K562 (cell line): ENCODE results near the gene GNA15. TPM values are rescaled to one million over a fixed set of nuclear protein-coding genes. Genes with fewer than 3 reads are reported as not detected.

Experiments used
- ARNT ChIP-seq, 2 experiments: fragments of 450-650 bp; IDR thresholded peaks; 2 replicates each; pipeline ENCODE4 v1.6.1; 2016; ENCODE audit warnings: mild to moderate bottlenecking in 1 of 2
- CBFB ChIP-seq: sonication (generic); formaldehyde crosslinking; IDR thresholded peaks from 2 replicates; pipeline ENCODE4 v1.4.0; 2020; ENCODE audit warnings: mild to moderate bottlenecking, missing genetic modification reagents
- CBX2 ChIP-seq: fragments of 200-600 bp; sonication (generic); IDR thresholded peaks from one replicate; pipeline ENCODE4 v1.6.1; 2012; ENCODE audit warnings: mild to moderate bottlenecking, low read length, inconsistent platforms; ENCODE audit not compliant: insufficient read depth, poor library complexity, severe bottlenecking
- FOXA1 ChIP-seq: fragments of 450-650 bp; IDR thresholded peaks from 2 replicates; pipeline ENCODE4 v1.6.1; 2016; ENCODE audit warnings: mild to moderate bottlenecking, borderline replicate concordance
- KLF16 ChIP-seq: IDR thresholded peaks from 2 replicates; pipeline ENCODE4 v1.6.1; 2016; ENCODE audit warnings: antibody characterized with exemption
- NFE2L1 ChIP-seq: fragments of 450-650 bp; IDR thresholded peaks from 2 replicates; pipeline ENCODE4 v1.6.1; 2016; ENCODE audit warnings: missing genetic modification characterization, low read depth, mild to moderate bottlenecking, missing compliant biosample characterization, moderate library complexity, borderline replicate concordance
- PURB ChIP-seq: sonication (generic); formaldehyde crosslinking; IDR thresholded peaks from 2 replicates; pipeline ENCODE4 v1.9.0; 2021; ENCODE audit warnings: low read depth, mild to moderate bottlenecking, missing genetic modification reagents
- RAD21 ChIP-seq, 2 experiments: fragments of 250-450 bp in 1 of 2; fragments of 450-650 bp in 1 of 2; sonication (Bioruptor Pico) in 1 of 2; formaldehyde crosslinking in 1 of 2; IDR thresholded peaks in 1 of 2; conservative IDR thresholded peaks in 1 of 2; 2 replicates each; pipeline versions ENCODE4 v1.4.0 to v1.8.0; 2020 to 2022; ENCODE audit warnings: mild to moderate bottlenecking in 2 of 2, moderate library complexity in 1 of 2
- SRSF1 ChIP-seq: fragments of 200-400 bp; formaldehyde crosslinking; IDR thresholded peaks from 2 replicates; pipeline ENCODE4 v1.6.1; 2017; ENCODE audit warnings: mild to moderate bottlenecking, low read depth, low read length, moderate library complexity
- ZC3H8 ChIP-seq: fragments of 450-650 bp; IDR thresholded peaks from 2 replicates; pipeline ENCODE4 v1.6.1; 2017
- ZNF212 ChIP-seq: fragments of 450-650 bp; formaldehyde crosslinking; IDR thresholded peaks from 2 replicates; pipeline ENCODE4 v1.4.0; 2020; ENCODE audit warnings: mild to moderate bottlenecking
- ZNF3 ChIP-seq: fragments of 250-450 bp; sonication (Bioruptor Pico); IDR thresholded peaks from 2 replicates; pipeline ENCODE4 v1.5.0; 2021; ENCODE audit warnings: mild to moderate bottlenecking, moderate library complexity
- ZNF311 ChIP-seq: fragments of 250-450 bp; sonication (Bioruptor Pico); IDR thresholded peaks from 2 replicates; pipeline ENCODE4 v1.4.0; 2020; ENCODE audit warnings: mild to moderate bottlenecking, moderate library complexity
- ZNF778 ChIP-seq: fragments of 450-650 bp; formaldehyde crosslinking; IDR thresholded peaks from 2 replicates; pipeline ENCODE4 v1.4.0; 2020; ENCODE audit warnings: mild to moderate bottlenecking, moderate library complexity
- polyA plus RNA-seq, 8 experiments: library from polyadenylated mRNA; depleted of rRNA in 4 of 8; stranded (reverse) in 5 of 8; unstranded in 3 of 8; fragments of >200 nt; fragmentation: Nextera tagmentation in 2 of 8; fragmentation: Illumina TruSeq in 1 of 8; extraction: Ambion mirVana in 2 of 8; extraction: Trizol in 1 of 8; gene quantifications; 2 replicates each; pipeline versions ENCODE4 v1.2.1 to v1.2.3, GENCODE V29; 2011 to 2014; ENCODE audit warnings: inconsistent platforms in 1 of 8, missing spikeins in 1 of 8
- total RNA-seq, 7 experiments: library from RNA; depleted of rRNA in 6 of 7; stranded (reverse); fragments of >200 nt in 6 of 7; fragmentation: Illumina TruSeq in 2 of 7; extraction: Trizol in 2 of 7; gene quantifications; 2 replicates each; pipeline versions ENCODE4 v1.2.1 to v1.2.3, GENCODE V29; 2011 to 2021; ENCODE audit warnings: low replicate concordance in 1 of 7
- TF ChIP-seq, protein P1 (sequence below), 2 experiments: fragments of 450-650 bp; conservative IDR thresholded peaks; 2 replicates each; pipeline ENCODE4 v1.6.1; 2017; ENCODE audit warnings: mild to moderate bottlenecking in 2 of 2, moderate library complexity in 2 of 2
- TF ChIP-seq, protein P2 (sequence below): sonication (generic); formaldehyde crosslinking; IDR thresholded peaks from 2 replicates; pipeline ENCODE4 v1.5.0; 2020; ENCODE audit warnings: missing genetic modification reagents
- TF ChIP-seq, protein P3 (sequence below): sonication (generic); formaldehyde crosslinking; IDR thresholded peaks from 2 replicates; pipeline ENCODE4 v1.8.1; 2023; ENCODE audit warnings: mild to moderate bottlenecking, missing genetic modification reagents
- TF ChIP-seq, protein P4 (sequence below): fragments of 450-650 bp; IDR thresholded peaks from 2 replicates; pipeline ENCODE4 v1.6.1; 2016; ENCODE audit warnings: low read depth, mild to moderate bottlenecking, moderate library complexity
- TF ChIP-seq, protein P5 (sequence below), 2 experiments: IDR thresholded peaks; 2 replicates each; pipeline ENCODE4 v1.6.1; 2012; ENCODE audit warnings: improper control_type of control experiment in 2 of 2, low read depth in 2 of 2, low read length in 2 of 2, borderline replicate concordance in 1 of 2
- TF ChIP-seq, protein P6 (sequence below): fragments of 250-450 bp; sonication (Bioruptor Pico); IDR thresholded peaks from 2 replicates; pipeline ENCODE4 v1.5.0; 2021; ENCODE audit warnings: mild to moderate bottlenecking, borderline replicate concordance

GNA15 gene
- total and polyA plus RNA-seq, 9 of the 15 experiments (the other 6 are each of a cell fraction or from before 2014, with no cell fraction given), result 0.03 to 0.24 (median 0.11) TPM; not detected in 1

DNA sequence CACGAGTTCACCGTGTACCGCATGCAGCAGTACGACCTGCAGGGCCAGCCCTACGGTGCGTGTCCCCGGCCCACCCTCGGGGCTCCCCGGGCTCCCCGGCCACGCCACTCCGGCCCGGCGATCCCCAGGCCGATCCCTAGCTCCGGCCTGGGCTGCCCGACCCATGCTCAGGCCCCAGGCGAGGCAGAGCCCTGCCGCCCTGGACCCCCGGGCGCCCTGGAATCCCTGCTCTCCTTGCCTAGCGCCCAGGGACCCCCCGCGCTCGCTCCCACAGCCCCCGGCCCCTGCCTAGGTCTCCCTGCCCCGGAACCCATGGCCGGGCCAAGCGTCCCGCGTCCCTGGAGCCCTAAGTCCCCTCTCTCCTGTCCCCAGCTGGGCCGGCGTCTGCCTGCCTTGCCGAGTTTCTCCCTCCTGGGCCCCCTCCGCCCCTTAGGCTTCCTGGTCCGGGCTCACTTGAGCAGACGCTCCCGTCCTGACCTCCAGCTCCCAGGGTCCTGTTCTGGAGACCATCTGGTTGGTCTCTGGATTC, 50.4 kb downstream of the GNA15 start (continued):
- TF ChIP-seq CBFB (CRISPR knock-in tag), result no peak
- TF ChIP-seq, protein P1, sequence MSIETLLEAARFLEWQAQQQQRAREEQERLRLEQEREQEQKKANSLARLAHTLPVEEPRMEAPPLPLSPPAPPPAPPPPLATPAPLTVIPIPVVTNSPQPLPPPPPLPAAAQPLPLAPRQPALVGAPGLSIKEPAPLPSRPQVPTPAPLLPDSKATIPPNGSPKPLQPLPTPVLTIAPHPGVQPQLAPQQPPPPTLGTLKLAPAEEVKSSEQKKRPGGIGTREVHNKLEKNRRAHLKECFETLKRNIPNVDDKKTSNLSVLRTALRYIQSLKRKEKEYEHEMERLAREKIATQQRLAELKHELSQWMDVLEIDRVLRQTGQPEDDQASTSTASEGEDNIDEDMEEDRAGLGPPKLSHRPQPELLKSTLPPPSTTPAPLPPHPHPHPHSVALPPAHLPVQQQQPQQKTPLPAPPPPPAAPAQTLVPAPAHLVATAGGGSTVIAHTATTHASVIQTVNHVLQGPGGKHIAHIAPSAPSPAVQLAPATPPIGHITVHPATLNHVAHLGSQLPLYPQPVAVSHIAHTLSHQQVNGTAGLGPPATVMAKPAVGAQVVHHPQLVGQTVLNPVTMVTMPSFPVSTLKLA (conservative IDR thresholded peaks at IDR 0.05), result no peak
- TF ChIP-seq, protein P2, sequence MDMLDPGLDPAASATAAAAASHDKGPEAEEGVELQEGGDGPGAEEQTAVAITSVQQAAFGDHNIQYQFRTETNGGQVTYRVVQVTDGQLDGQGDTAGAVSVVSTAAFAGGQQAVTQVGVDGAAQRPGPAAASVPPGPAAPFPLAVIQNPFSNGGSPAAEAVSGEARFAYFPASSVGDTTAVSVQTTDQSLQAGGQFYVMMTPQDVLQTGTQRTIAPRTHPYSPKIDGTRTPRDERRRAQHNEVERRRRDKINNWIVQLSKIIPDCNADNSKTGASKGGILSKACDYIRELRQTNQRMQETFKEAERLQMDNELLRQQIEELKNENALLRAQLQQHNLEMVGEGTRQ (CRISPR knock-in tag), result no peak
- no peak for TF ChIP-seq SRSF1
- no peak for TF ChIP-seq ARNT (IDR thresholded peaks at IDR 0.05)
- TF ChIP-seq, protein P3, sequence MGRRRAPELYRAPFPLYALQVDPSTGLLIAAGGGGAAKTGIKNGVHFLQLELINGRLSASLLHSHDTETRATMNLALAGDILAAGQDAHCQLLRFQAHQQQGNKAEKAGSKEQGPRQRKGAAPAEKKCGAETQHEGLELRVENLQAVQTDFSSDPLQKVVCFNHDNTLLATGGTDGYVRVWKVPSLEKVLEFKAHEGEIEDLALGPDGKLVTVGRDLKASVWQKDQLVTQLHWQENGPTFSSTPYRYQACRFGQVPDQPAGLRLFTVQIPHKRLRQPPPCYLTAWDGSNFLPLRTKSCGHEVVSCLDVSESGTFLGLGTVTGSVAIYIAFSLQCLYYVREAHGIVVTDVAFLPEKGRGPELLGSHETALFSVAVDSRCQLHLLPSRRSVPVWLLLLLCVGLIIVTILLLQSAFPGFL (CRISPR knock-in tag), result no peak
- no peak for TF ChIP-seq FOXA1
- no peak for TF ChIP-seq ZNF3
- no peak for TF ChIP-seq ZC3H8
- no peak for TF ChIP-seq ZNF212 (CRISPR knock-in tag)
- TF ChIP-seq, protein P4, sequence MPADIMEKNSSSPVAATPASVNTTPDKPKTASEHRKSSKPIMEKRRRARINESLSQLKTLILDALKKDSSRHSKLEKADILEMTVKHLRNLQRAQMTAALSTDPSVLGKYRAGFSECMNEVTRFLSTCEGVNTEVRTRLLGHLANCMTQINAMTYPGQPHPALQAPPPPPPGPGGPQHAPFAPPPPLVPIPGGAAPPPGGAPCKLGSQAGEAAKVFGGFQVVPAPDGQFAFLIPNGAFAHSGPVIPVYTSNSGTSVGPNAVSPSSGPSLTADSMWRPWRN, result no peak
- TF ChIP-seq RAD21 (CRISPR knock-in tag; conservative IDR thresholded peaks at IDR 0.05 in 1 of 2, IDR thresholded peaks at IDR 0.05 in 1 of 2), result no peak
- no peak for TF ChIP-seq ZNF778 (CRISPR knock-in tag)
- no peak for TF ChIP-seq KLF16
- no peak for TF ChIP-seq CBX2
- TF ChIP-seq, protein P5, sequence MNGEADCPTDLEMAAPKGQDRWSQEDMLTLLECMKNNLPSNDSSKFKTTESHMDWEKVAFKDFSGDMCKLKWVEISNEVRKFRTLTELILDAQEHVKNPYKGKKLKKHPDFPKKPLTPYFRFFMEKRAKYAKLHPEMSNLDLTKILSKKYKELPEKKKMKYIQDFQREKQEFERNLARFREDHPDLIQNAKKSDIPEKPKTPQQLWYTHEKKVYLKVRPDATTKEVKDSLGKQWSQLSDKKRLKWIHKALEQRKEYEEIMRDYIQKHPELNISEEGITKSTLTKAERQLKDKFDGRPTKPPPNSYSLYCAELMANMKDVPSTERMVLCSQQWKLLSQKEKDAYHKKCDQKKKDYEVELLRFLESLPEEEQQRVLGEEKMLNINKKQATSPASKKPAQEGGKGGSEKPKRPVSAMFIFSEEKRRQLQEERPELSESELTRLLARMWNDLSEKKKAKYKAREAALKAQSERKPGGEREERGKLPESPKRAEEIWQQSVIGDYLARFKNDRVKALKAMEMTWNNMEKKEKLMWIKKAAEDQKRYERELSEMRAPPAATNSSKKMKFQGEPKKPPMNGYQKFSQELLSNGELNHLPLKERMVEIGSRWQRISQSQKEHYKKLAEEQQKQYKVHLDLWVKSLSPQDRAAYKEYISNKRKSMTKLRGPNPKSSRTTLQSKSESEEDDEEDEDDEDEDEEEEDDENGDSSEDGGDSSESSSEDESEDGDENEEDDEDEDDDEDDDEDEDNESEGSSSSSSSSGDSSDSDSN (IDR thresholded peaks at IDR 0.05; ENCODE audit: borderline replicate concordance in 1 of 2, low read depth in 2 of 2, low read length in 2 of 2), result no peak
- TF ChIP-seq NFE2L1 (tag), result no peak
- TF ChIP-seq, protein P6, sequence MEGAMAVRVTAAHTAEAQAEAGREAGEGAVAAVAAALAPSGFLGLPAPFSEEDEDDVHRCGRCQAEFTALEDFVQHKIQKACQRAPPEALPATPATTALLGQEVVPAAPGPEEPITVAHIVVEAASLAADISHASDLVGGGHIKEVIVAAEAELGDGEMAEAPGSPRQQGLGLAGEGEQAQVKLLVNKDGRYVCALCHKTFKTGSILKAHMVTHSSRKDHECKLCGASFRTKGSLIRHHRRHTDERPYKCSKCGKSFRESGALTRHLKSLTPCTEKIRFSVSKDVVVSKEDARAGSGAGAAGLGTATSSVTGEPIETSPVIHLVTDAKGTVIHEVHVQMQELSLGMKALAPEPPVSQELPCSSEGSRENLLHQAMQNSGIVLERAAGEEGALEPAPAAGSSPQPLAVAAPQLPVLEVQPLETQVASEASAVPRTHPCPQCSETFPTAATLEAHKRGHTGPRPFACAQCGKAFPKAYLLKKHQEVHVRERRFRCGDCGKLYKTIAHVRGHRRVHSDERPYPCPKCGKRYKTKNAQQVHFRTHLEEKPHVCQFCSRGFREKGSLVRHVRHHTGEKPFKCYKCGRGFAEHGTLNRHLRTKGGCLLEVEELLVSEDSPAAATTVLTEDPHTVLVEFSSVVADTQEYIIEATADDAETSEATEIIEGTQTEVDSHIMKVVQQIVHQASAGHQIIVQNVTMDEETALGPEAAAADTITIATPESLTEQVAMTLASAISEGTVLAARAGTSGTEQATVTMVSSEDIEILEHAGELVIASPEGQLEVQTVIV, result no peak
- no peak for TF ChIP-seq ZNF311
- no peak for TF ChIP-seq PURB (CRISPR knock-in tag)
